Coronary artery (tissue), 2 donors: ENCODE measurements around the gene TUBA1C.

Source experiments
- DNase-seq: peaks from one replicate; pipeline ENCODE4 v3.0.0-alpha.2; 2017; ENCODE audit warnings: low spot score
- H3K27ac ChIP-seq, 2 donors: fragments of 200-600 bp; sonication (generic); one replicate each; pipeline ENCODE4 v1.5.1; 2016 to 2019
- H3K4me3 ChIP-seq: fragments of 200-600 bp; sonication (generic); 2 replicates; pipeline ENCODE4 v1.5.1; 2016; ENCODE audit warnings: mild to moderate bottlenecking, moderate library complexity
- TF ChIP-seq, protein P1 (sequence below): fragments of 200-600 bp; sonication (generic); IDR thresholded peaks from one replicate; pipeline ENCODE4 v1.5.1; 2019; ENCODE audit warnings: antibody characterized with exemption

Gene TUBA1C

DNA sequence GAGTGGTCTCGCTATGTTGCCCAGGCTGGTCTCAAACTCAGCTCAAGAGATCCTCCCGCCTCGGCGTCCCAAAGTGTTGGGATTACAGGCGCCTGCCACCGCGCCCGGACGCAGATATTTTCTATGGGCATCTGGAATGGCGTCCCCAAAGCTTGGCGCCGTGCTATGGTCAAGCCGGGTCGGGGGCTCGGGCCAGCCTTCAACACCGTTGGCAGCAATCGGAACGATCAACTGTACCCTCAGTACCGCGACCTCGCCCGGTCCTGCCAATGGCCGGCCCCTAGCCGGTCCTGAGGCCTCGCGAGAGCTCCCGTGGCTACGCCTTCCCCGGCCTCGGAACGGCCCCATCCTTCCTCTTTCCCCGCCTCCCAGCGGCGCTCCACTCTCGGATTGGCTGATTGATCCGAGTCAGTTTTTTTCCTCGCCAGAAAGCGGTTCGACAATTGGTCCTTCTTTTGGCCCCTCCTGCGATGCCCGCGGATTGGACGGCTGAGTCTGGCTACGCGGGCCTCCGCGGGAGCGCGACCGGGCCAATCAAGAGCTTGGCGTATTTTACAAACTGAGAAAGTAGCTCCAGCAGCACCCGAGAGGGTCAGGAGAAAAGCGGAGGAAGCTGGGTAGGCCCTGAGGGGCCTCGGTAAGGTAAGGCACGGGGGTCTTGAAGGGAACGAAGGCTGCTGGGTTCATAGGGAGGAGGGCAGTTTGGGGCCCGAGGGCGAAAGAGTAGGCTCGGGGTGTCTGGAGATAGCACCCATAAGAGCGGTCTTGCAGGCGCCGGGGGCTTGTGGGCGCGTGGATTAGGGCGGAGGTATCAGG lies 58.0 kb downstream of the TUBA1C start, which contains the start of gene TROAP:
TROAP (plus strand) TSS at position 548 of the 816 bp plus-strand sequence. CDS start 354 bp downstream, outside the sequence.
- peak; percentile 98 for DNase-seq
- peak within 1 kb of the TSS; percentile 77 for H3K4me3 ChIP-seq
- TF ChIP-seq, protein P1, sequence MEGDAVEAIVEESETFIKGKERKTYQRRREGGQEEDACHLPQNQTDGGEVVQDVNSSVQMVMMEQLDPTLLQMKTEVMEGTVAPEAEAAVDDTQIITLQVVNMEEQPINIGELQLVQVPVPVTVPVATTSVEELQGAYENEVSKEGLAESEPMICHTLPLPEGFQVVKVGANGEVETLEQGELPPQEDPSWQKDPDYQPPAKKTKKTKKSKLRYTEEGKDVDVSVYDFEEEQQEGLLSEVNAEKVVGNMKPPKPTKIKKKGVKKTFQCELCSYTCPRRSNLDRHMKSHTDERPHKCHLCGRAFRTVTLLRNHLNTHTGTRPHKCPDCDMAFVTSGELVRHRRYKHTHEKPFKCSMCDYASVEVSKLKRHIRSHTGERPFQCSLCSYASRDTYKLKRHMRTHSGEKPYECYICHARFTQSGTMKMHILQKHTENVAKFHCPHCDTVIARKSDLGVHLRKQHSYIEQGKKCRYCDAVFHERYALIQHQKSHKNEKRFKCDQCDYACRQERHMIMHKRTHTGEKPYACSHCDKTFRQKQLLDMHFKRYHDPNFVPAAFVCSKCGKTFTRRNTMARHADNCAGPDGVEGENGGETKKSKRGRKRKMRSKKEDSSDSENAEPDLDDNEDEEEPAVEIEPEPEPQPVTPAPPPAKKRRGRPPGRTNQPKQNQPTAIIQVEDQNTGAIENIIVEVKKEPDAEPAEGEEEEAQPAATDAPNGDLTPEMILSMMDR = no peak
- peak within 1 kb of the TSS in 1 of 2 donors; percentile 66 for H3K27ac ChIP-seq

DNA sequence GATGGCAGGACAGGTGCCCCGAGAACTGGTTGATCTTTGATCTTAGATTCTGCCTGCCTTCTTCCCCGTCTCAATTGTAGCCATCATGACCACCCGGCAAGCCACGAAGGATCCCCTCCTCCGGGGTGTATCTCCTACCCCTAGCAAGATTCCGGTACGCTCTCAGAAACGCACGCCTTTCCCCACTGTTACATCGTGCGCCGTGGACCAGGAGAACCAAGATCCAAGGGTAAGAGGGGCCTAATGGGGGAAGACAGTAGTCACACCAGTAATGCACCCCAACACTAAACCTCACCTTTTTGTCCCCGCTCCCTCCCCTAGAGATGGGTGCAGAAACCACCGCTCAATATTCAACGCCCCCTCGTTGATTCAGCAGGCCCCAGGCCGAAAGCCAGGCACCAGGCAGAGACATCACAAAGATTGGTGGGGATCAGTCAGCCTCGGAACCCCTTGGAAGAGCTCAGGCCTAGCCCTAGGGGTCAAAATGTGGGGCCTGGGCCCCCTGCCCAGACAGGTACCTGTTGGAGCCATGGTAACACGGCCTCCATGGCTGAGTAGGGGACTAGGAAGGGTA lies 58.7 kb downstream of the TUBA1C start:
- TF ChIP-seq, protein P1 = no peak
- no peak for DNase-seq
- Histone ChIP-seq H3K27ac (no peak overlapping the region), H3K4me3 (peak overlapping the region; percentile 77)
